HEK293 (cell line): ENCODE results near the gene ADAM19.

Source experiments
- ZNF121 ChIP-seq: fragments of 450-650 bp; formaldehyde crosslinking; IDR thresholded peaks from 2 replicates; pipeline ENCODE4 v1.5.1; 2016; ENCODE audit warnings: missing biosample characterization, missing genetic modification characterization
- ZNF555 ChIP-seq: fragments of 450-650 bp; formaldehyde crosslinking; conservative IDR thresholded peaks from 2 replicates; pipeline ENCODE4 v1.5.1; 2017; ENCODE audit warnings: missing biosample characterization, mild to moderate bottlenecking, missing genetic modification characterization, inconsistent platforms
- ZNF792 ChIP-seq: fragments of 450-650 bp; formaldehyde crosslinking; IDR thresholded peaks from 2 replicates; pipeline ENCODE4 v1.5.1; 2016; ENCODE audit warnings: missing biosample characterization, missing genetic modification characterization
- TF ChIP-seq, protein P1 (sequence below): fragments of 450-650 bp; formaldehyde crosslinking; IDR thresholded peaks from 2 replicates; pipeline ENCODE4 v1.5.1; 2016; ENCODE audit warnings: missing biosample characterization, missing genetic modification characterization
- TF ChIP-seq, protein P2 (sequence below): fragments of 450-650 bp; formaldehyde crosslinking; IDR thresholded peaks from 2 replicates; pipeline ENCODE4 v1.5.1; 2016; ENCODE audit warnings: missing biosample characterization, missing genetic modification characterization
- TF ChIP-seq, protein P3 (sequence below): sonication (generic); formaldehyde crosslinking; IDR thresholded peaks from 2 replicates; pipeline ENCODE4 v1.8.1; 2022; ENCODE audit warnings: mild to moderate bottlenecking, moderate library complexity, missing genetic modification reagents

DNA sequence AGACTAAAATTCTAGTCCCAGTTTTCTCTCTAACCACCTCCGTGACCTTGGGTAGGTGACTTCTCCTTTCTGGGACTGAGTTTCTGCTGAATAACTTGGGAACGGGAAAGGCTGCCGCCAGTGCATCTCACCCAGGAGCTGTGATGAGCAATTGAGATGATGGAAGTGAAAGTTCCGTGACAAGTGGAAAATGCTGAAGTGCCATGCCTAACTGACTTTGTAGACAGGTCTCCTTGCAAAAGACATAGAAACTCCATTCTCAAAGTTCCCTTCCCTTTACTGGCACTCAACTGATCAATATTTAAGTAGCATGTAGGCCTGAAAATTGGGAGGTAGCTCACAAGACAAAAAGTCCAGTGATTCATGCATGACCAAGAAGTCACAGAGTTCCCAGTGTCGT lies 6.3 kb upstream of the ADAM19 start:
- TF ChIP-seq ZNF555 (tag by site-specific recombination) (no peak), ZNF792 (tag by site-specific recombination) (no peak), ZNF121 (no peak)
- TF ChIP-seq, protein P1, sequence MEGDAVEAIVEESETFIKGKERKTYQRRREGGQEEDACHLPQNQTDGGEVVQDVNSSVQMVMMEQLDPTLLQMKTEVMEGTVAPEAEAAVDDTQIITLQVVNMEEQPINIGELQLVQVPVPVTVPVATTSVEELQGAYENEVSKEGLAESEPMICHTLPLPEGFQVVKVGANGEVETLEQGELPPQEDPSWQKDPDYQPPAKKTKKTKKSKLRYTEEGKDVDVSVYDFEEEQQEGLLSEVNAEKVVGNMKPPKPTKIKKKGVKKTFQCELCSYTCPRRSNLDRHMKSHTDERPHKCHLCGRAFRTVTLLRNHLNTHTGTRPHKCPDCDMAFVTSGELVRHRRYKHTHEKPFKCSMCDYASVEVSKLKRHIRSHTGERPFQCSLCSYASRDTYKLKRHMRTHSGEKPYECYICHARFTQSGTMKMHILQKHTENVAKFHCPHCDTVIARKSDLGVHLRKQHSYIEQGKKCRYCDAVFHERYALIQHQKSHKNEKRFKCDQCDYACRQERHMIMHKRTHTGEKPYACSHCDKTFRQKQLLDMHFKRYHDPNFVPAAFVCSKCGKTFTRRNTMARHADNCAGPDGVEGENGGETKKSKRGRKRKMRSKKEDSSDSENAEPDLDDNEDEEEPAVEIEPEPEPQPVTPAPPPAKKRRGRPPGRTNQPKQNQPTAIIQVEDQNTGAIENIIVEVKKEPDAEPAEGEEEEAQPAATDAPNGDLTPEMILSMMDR, result no peak
- TF ChIP-seq, protein P2, sequence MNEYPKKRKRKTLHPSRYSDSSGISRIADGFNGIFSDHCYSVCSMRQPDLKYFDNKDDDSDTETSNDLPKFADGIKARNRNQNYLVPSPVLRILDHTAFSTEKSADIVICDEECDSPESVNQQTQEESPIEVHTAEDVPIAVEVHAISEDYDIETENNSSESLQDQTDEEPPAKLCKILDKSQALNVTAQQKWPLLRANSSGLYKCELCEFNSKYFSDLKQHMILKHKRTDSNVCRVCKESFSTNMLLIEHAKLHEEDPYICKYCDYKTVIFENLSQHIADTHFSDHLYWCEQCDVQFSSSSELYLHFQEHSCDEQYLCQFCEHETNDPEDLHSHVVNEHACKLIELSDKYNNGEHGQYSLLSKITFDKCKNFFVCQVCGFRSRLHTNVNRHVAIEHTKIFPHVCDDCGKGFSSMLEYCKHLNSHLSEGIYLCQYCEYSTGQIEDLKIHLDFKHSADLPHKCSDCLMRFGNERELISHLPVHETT, result no peak
- TF ChIP-seq, protein P3, sequence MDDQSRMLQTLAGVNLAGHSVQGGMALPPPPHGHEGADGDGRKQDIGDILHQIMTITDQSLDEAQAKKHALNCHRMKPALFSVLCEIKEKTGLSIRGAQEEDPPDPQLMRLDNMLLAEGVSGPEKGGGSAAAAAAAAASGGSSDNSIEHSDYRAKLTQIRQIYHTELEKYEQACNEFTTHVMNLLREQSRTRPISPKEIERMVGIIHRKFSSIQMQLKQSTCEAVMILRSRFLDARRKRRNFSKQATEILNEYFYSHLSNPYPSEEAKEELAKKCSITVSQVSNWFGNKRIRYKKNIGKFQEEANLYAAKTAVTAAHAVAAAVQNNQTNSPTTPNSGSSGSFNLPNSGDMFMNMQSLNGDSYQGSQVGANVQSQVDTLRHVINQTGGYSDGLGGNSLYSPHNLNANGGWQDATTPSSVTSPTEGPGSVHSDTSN (CRISPR knock-in tag), result no peak
